Raji (cell line): ENCODE results near the gene FBXL17.

Experiments
- POLR2A ChIP-seq: IDR thresholded peaks from 2 replicates; pipeline ENCODE4 v1.6.1; 2011; ENCODE audit warnings: low read depth, low read length, control low read depth; ENCODE audit not compliant: insufficient read depth

FBXL17 gene

GRCh38 chr5:108280960-108281569 is 100.8 kb downstream of the FBXL17 start:
- no peak for TF ChIP-seq POLR2A

- no peak for TF ChIP-seq POLR2A
Measured at GRCh38 chr5:108280248-108280647, 101.7 kb downstream of the FBXL17 start.

GRCh38 chr5:108278285-108279240 is 103.3 kb downstream of the FBXL17 start:
- no peak for TF ChIP-seq POLR2A

- no peak for TF ChIP-seq POLR2A
Measured at GRCh38 chr5:108276187-108277050, 105.5 kb downstream of the FBXL17 start.

DNA sequence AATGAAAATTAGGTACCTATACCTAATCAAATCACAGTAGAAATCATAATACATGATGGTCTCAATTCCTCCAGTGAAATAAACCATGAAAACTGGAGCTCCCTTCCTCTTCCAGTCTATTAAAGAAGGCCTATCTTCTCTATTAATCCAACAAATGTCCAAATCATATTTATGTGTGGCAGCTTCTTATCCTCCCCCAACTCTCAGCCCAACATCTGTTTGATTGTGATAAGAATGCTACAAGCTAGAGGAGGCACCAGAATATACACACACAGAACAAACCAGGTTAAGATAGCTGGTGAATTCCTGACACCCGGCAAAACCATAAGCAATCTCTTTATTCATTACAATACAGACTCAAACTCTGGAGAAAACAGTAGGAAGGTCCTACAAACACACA is 110.8 kb downstream of the FBXL17 start:
- no peak for TF ChIP-seq POLR2A

- no peak for TF ChIP-seq POLR2A
Measured at GRCh38 chr5:108266242-108266641, 115.7 kb downstream of the FBXL17 start.

DNA sequence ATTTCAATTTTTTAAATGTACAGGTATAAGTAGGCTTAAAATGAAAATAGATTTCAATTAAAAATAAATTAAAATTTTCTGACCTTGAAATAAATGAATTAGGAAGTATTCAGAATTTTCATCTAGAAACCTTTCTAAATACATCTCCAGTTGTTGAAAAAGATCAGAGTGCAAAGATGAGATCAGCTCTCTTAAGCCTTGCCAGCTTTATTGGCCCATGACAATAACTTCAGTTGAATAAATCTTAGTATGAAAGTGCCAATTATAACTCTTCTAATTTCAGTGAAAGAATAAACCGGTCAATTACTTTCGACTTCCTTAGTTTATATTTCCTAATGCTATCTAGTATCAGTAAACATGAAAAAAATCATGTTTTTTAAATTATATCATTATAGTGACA is 117.4 kb downstream of the FBXL17 start:
- no peak for TF ChIP-seq POLR2A

DNA sequence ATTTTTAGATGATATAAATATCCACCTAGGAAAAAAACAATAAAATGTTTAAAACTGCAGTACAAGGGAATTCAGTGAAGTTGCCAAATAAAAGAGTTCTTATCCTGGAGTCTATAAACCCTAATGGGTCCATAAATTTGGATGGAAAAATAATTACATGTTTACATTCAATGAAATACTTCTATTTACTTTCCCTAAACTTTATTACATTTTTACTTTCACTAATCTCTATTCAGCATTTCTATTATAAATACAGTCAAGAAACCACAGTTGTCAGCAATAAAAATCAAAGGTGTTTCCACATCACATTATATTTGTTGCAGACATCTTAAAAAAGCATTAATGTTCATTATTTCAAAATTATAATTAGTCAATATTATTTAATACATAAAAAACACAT is 118.6 kb downstream of the FBXL17 start:
- no peak for TF ChIP-seq POLR2A

DNA sequence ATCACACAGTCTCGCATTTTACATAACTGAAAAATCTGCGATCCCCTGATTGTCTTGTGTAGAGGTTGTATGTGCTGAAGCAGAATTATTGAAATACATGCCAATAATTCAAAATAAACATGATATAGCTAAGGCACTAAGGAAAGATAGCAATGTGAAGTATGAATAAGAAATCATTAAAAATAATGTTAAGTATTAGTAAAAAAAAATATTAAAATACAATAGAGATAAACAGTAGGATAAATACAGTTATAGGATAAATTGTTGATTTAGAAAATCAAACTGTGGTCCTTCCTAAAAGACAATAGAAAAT is 121.1 kb downstream of the FBXL17 start:
- no peak for TF ChIP-seq POLR2A

- no peak for TF ChIP-seq POLR2A
Measured at GRCh38 chr5:108260117-108260857, 121.6 kb downstream of the FBXL17 start.

DNA sequence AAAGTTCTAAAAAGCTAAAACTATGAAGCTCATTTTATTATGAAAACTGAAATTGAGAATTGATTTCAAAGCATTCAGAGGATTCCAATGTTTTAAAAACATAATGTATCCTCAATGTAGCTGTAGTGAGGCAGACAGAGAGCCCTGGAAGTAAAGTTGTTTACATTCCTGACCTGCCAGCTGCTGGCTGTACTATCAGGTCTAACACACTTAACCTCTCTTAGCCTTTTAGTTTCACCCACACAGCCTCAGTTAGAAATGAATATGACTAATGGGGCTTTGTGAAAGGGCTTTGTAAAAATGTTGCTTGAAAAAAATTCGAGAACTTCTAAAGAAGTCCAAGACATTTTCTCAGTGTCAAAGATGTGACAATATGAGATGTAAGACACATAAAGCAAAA is 122.6 kb downstream of the FBXL17 start:
- TF ChIP-seq POLR2A, result no peak

DNA sequence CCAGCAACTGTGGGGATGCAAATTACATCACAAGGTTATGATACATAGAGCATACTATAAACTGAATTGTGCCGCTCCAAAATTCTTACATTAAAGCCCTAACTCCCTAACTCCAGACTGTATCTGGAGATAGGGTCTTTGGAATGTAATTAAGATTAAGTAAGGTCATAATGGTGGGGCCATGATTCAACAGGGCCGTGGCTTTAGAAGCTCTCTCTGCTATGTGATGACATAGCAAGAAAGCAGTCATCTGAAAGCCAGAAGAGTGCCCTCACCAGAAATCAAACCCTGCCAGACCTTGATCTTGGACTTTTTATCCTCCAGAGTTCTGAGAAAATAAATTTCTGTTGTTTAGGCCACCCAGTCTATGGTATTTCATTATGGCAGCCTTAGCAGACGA is 123.9 kb downstream of the FBXL17 start:
- TF ChIP-seq POLR2A, result no peak

- no peak for TF ChIP-seq POLR2A
Measured at GRCh38 chr5:108255468-108255867, 126.4 kb downstream of the FBXL17 start.

- no peak for TF ChIP-seq POLR2A
Measured at GRCh38 chr5:108251350-108251749, 130.5 kb downstream of the FBXL17 start.
